K562 (cell line): ENCODE results near the gene ZNF541. TPM values are rescaled to one million over a fixed set of nuclear protein-coding genes. Genes with fewer than 3 reads are reported as not detected.

Experiments used
- ATAC-seq: fragments of 200-7000 bp; cut with Tn5 transposase; 3 replicates; pipeline ENCODE4 v1.9.1; 2020; ENCODE audit warnings: moderate library complexity
- BruUV-seq: library from RNA; stranded (reverse); fragments of 400-500 nt; replicated peaks from 2 replicates; lab custom pipeline; 2021; lab: Mats Ljungman, UMichigan
- CTCF ChIA-PET: fragments of 300-600 bp; formaldehyde crosslinking; extraction: SDS; loops from one replicate; lab custom pipeline; 2021; ENCODE audit warnings: low intra/inter-chr PET ratio; lab: Yijun Ruan, JAX
- POLR2A ChIA-PET: fragments of 300-600, 350-650 bp; sonication (Branson Sonifier 250); formaldehyde crosslinking; extraction: SDS; loops from one replicate; lab custom pipeline; 2021; ENCODE audit warnings: antibody characterized with exemption, inconsistent platforms; lab: Yijun Ruan, JAX
- DNase-seq, 4 experiments: peaks; one replicate each; pipeline versions ENCODE4 v3.0.0 to v3.0.0-alpha.2; 2011 to 2018; ENCODE audit warnings: low spot score in 3 of 4, mixed read lengths in 3 of 4; ENCODE audit errors: extremely low read depth in 1 of 4
- FAIRE-seq: peaks from 2 replicates; lab custom pipeline; 2011; peaks lifted over from hg19 to GRCh38; lab: Jason Lieb, UNC
- H2AFZ ChIP-seq: 2 replicates; pipeline ENCODE4 v1.6.0; 2011; ENCODE audit warnings: low read depth, low read length, control low read depth, inconsistent platforms
- H3K27ac ChIP-seq: fragments of 200-600 bp; 3 replicates; pipeline ENCODE4 v1.8.0; 2011; ENCODE audit warnings: low read depth, mild to moderate bottlenecking, control low read depth, inconsistent platforms, low read length, moderate library complexity, mixed read lengths; ENCODE audit errors: extremely low read depth
- H3K27me3 ChIP-seq, 2 experiments: fragments of 300-600 bp in 1 of 2; 2 replicates in 1 of 2; 3 replicates in 1 of 2; pipeline versions ENCODE4 v1.6.0 to v1.8.0; 2011; ENCODE audit warnings: inconsistent platforms in 2 of 2, low read length in 2 of 2, mild to moderate bottlenecking in 1 of 2, mixed read lengths in 1 of 2, moderate library complexity in 1 of 2; ENCODE audit not compliant: control insufficient read depth in 2 of 2, insufficient read depth in 2 of 2
- H3K36me3 ChIP-seq: fragments of 300-600 bp; 3 replicates; pipeline ENCODE4 v1.8.0; 2011; ENCODE audit warnings: mild to moderate bottlenecking, low read length, inconsistent platforms; ENCODE audit not compliant: control insufficient read depth, insufficient read depth
- H3K4me1 ChIP-seq, 2 experiments: fragments of 200-600 bp in 1 of 2; replicated peaks in 1 of 2; 2 replicates in 1 of 2; 3 replicates in 1 of 2; pipeline versions ENCODE4 v1.5.1 to v1.8.0; 2011; ENCODE audit warnings: inconsistent platforms in 2 of 2, low read length in 2 of 2, mild to moderate bottlenecking in 1 of 2, mixed read lengths in 1 of 2, moderate library complexity in 1 of 2; ENCODE audit not compliant: control insufficient read depth in 2 of 2, insufficient read depth in 2 of 2
- H3K4me2 ChIP-seq: 2 replicates; pipeline ENCODE4 v1.6.1; 2011; ENCODE audit warnings: low read length, control low read depth, inconsistent platforms, mixed read lengths; ENCODE audit not compliant: insufficient read depth
- H3K4me3 ChIP-seq: fragments of 200-600 bp; sonication (generic), shearing (Covaris generic); 2 replicates; pipeline ENCODE4 v1.5.1; 2016; ENCODE audit warnings: control low read depth, inconsistent platforms
- H3K79me2 ChIP-seq: fragments of 200-600 bp; 3 replicates; pipeline ENCODE4 v1.8.0; 2011; ENCODE audit warnings: low read length, inconsistent platforms; ENCODE audit not compliant: control insufficient read depth, insufficient read depth
- H3K9ac ChIP-seq, 2 experiments: 2 replicates each; pipeline versions ENCODE4 v1.6.0 to v1.6.1; 2011; ENCODE audit warnings: low read depth in 2 of 2, low read length in 2 of 2, control low read depth in 1 of 2, inconsistent platforms in 1 of 2, mild to moderate bottlenecking in 1 of 2, mixed read lengths in 1 of 2; ENCODE audit not compliant: insufficient read depth in 1 of 2
- H3K9me1 ChIP-seq: one replicate; pipeline ENCODE4 v1.6.0; 2011; ENCODE audit warnings: inconsistent platforms, mild to moderate bottlenecking, low read length, moderate library complexity; ENCODE audit not compliant: control insufficient read depth, insufficient read depth
- H3K9me3 ChIP-seq: replicated peaks from 2 replicates; pipeline ENCODE4 v1.5.1; 2011; ENCODE audit warnings: low read depth, low read length, inconsistent platforms; ENCODE audit not compliant: control insufficient read depth, insufficient read depth
- H4K20me1 ChIP-seq: replicated peaks from 2 replicates; pipeline ENCODE4 v1.6.1; 2011; ENCODE audit warnings: low read length, inconsistent platforms, mixed read lengths; ENCODE audit not compliant: control insufficient read depth, insufficient read depth
- DNMT1 ChIP-seq: fragments of 450-650 bp; IDR thresholded peaks from 2 replicates; pipeline ENCODE4 v1.6.1; 2016; ENCODE audit warnings: antibody characterized with exemption, mild to moderate bottlenecking
- ELF4 ChIP-seq: fragments of 450-650 bp; formaldehyde crosslinking; IDR thresholded peaks from 2 replicates; pipeline ENCODE4 v1.4.0; 2022; ENCODE audit warnings: missing genetic modification characterization
- FOS ChIP-seq: IDR thresholded peaks from 3 replicates; pipeline ENCODE4 v1.6.1; 2011; ENCODE audit not compliant: insufficient read length; ENCODE audit errors: extremely low read depth
- HSF4 ChIP-seq: fragments of 250-450 bp; sonication (Bioruptor Pico); IDR thresholded peaks from 2 replicates; pipeline ENCODE4 v2.1.2; 2022; ENCODE audit warnings: mild to moderate bottlenecking, moderate library complexity, borderline replicate concordance
- KLF6 ChIP-seq: fragments of 250-450 bp; sonication (Bioruptor Pico); IDR thresholded peaks from 2 replicates; pipeline ENCODE4 v1.4.0; 2020; ENCODE audit warnings: mild to moderate bottlenecking, moderate library complexity, borderline replicate concordance
- L3MBTL2 ChIP-seq: fragments of 450-650 bp; IDR thresholded peaks from 2 replicates; pipeline ENCODE4 v1.6.1; 2016; ENCODE audit warnings: mild to moderate bottlenecking, moderate library complexity
- MIER1 ChIP-seq: fragments of 450-650 bp; IDR thresholded peaks from 2 replicates; pipeline ENCODE4 v1.6.1; 2016; ENCODE audit warnings: antibody characterized with exemption, mild to moderate bottlenecking, low read depth
- NEUROD1 ChIP-seq: fragments of 150-350 bp; IDR thresholded peaks from 2 replicates; pipeline ENCODE4 v1.6.1; 2014; ENCODE audit warnings: borderline replicate concordance, low read length, low read depth; ENCODE audit not compliant: partially characterized antibody
- NFYB ChIP-seq: IDR thresholded peaks from 2 replicates; pipeline ENCODE4 v1.6.1; 2011; ENCODE audit warnings: mild to moderate bottlenecking, moderate library complexity; ENCODE audit not compliant: insufficient read length; ENCODE audit errors: extremely low read depth
- PML ChIP-seq: IDR thresholded peaks from 2 replicates; pipeline ENCODE4 v1.6.1; 2012; ENCODE audit warnings: low read length, inconsistent platforms
- PPARD ChIP-seq: fragments of 250-450 bp; sonication (Bioruptor Pico); IDR thresholded peaks from 2 replicates; pipeline ENCODE4 v1.8.0; 2022; ENCODE audit warnings: inconsistent platforms, mild to moderate bottlenecking, moderate library complexity
- PRMT5 ChIP-seq: sonication (generic); formaldehyde crosslinking; IDR thresholded peaks from 2 replicates; pipeline ENCODE4 v1.5.0; 2020; ENCODE audit warnings: missing genetic modification reagents
- STAT5B ChIP-seq: fragments of 250-450 bp; sonication (Bioruptor Pico); IDR thresholded peaks from 2 replicates; pipeline ENCODE4 v1.8.0; 2021; ENCODE audit warnings: mild to moderate bottlenecking, inconsistent platforms
- ZC3H11A ChIP-seq: IDR thresholded peaks from 2 replicates; pipeline ENCODE4 v1.6.1; 2012; ENCODE audit warnings: low read depth, low read length, improper control_type of control experiment
- ZNF165 ChIP-seq: fragments of 250-450 bp; sonication (Bioruptor Pico); IDR thresholded peaks from 2 replicates; pipeline ENCODE4 v1.4.0; 2020; ENCODE audit warnings: borderline replicate concordance
- ZNF436 ChIP-seq: fragments of 250-450, 450-650 bp; sonication (Bioruptor Pico); formaldehyde crosslinking; IDR thresholded peaks from 2 replicates; pipeline ENCODE4 v1.7.0; 2020; ENCODE audit warnings: mild to moderate bottlenecking
- WGBS: fragments of 100-300 bp; shearing (Covaris generic); methylation state at CpG from one replicate; pipeline ENCODE4 v1.1.6; 2016; ENCODE audit warnings: low coverage, mixed read lengths; ENCODE audit not compliant: insufficient coverage; ENCODE audit errors: missing lambda C conversion rate; 5-methylcytosine and 5-hydroxymethylcytosine counted together
- in situ Hi-C: fragments of 300-500 bp; cut with MboI; formaldehyde crosslinking; loops from 4 replicates; pipeline ENCODE4 v1.15.0; 2018; ENCODE audit warnings: inconsistent platforms, mixed read lengths
- intact Hi-C: fragments of 100-400 bp; cut with micrococcal nuclease; formaldehyde crosslinking; loops from 2 replicates; pipeline ENCODE4 v1.14.2; 2022
- polyA plus RNA-seq, 8 experiments: library from polyadenylated mRNA; depleted of rRNA in 4 of 8; stranded (reverse) in 5 of 8; unstranded in 3 of 8; fragments of >200 nt; fragmentation: Nextera tagmentation in 2 of 8; fragmentation: Illumina TruSeq in 1 of 8; extraction: Ambion mirVana in 2 of 8; extraction: Trizol in 1 of 8; gene quantifications; 2 replicates each; pipeline versions ENCODE4 v1.2.1 to v1.2.3, GENCODE V29; 2011 to 2014; ENCODE audit warnings: inconsistent platforms in 1 of 8, missing spikeins in 1 of 8
- total RNA-seq, 7 experiments: library from RNA; depleted of rRNA in 6 of 7; stranded (reverse); fragments of >200 nt in 6 of 7; fragmentation: Illumina TruSeq in 2 of 7; extraction: Trizol in 2 of 7; gene quantifications; 2 replicates each; pipeline versions ENCODE4 v1.2.1 to v1.2.3, GENCODE V29; 2011 to 2021; ENCODE audit warnings: low replicate concordance in 1 of 7
- TF ChIP-seq, protein P1 (sequence below): fragments of 200-800 bp; sonication (Bioruptor generic); IDR thresholded peaks from 2 replicates; pipeline ENCODE4 v1.6.1; 2016; ENCODE audit warnings: missing genetic modification characterization, missing compliant biosample characterization
- TF ChIP-seq, protein P2 (sequence below): fragments of 450-650 bp; IDR thresholded peaks from 2 replicates; pipeline ENCODE4 v1.6.1; 2017; ENCODE audit warnings: mild to moderate bottlenecking, moderate library complexity

ZNF541 gene
- total and polyA plus RNA-seq, 9 of the 15 experiments (the other 6 are each of a cell fraction or from before 2014, with no cell fraction given): 0.04 to 0.11 (median 0.05) TPM; not detected in 1

- TF ChIP-seq, protein P1, sequence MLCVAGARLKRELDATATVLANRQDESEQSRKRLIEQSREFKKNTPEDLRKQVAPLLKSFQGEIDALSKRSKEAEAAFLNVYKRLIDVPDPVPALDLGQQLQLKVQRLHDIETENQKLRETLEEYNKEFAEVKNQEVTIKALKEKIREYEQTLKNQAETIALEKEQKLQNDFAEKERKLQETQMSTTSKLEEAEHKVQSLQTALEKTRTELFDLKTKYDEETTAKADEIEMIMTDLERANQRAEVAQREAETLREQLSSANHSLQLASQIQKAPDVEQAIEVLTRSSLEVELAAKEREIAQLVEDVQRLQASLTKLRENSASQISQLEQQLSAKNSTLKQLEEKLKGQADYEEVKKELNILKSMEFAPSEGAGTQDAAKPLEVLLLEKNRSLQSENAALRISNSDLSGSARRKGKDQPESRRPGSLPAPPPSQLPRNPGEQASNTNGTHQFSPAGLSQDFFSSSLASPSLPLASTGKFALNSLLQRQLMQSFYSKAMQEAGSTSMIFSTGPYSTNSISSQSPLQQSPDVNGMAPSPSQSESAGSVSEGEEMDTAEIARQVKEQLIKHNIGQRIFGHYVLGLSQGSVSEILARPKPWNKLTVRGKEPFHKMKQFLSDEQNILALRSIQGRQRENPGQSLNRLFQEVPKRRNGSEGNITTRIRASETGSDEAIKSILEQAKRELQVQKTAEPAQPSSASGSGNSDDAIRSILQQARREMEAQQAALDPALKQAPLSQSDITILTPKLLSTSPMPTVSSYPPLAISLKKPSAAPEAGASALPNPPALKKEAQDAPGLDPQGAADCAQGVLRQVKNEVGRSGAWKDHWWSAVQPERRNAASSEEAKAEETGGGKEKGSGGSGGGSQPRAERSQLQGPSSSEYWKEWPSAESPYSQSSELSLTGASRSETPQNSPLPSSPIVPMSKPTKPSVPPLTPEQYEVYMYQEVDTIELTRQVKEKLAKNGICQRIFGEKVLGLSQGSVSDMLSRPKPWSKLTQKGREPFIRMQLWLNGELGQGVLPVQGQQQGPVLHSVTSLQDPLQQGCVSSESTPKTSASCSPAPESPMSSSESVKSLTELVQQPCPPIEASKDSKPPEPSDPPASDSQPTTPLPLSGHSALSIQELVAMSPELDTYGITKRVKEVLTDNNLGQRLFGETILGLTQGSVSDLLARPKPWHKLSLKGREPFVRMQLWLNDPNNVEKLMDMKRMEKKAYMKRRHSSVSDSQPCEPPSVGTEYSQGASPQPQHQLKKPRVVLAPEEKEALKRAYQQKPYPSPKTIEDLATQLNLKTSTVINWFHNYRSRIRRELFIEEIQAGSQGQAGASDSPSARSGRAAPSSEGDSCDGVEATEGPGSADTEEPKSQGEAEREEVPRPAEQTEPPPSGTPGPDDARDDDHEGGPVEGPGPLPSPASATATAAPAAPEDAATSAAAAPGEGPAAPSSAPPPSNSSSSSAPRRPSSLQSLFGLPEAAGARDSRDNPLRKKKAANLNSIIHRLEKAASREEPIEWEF (CRISPR knock-in tag): no peak
- TF ChIP-seq STAT5B (CRISPR knock-in tag) (no peak), KLF6 (no peak), NEUROD1 (no peak)
Observed at GRCh38 chr19:47544476-47544875, 28.5 kb downstream of the ZNF541 start (continued).

- H3K27ac ChIP-seq: no peak overlapping the region
- intact Hi-C loops (no loop called here), in situ Hi-C loops (no loop called here)
- H3K27me3 ChIP-seq: peaks cover 16 to 22% of the 10 kb centered on the region in 2 experiments
- H3K4me2 ChIP-seq: no peak overlapping the region
- no peaks in the 10 kb centered on the region for H3K9me1 ChIP-seq
- no peaks in the 10 kb centered on the region for H3K79me2 ChIP-seq
- POLR2A ChIA-PET: interaction anchor here (0.6 to 1.1 kb wide), 4 partner anchors 12 to 96 kb away, joined by 3 to 6 read pairs (median 4); no protein-coding TSS in a partner anchor
- no peaks in the 10 kb centered on the region for H4K20me1 ChIP-seq
- H3K4me3 ChIP-seq: no peak overlapping the region
- no peaks in the 10 kb centered on the region for H3K9me3 ChIP-seq
- BruUV-seq: no TSS peak
- H3K9ac ChIP-seq: no peak overlapping the region
- H2AFZ ChIP-seq: no peak overlapping the region
- peaks cover 3 to 27% of the 10 kb centered on the region in 2 experiments; a peak in 4 of 5 replicates for H3K4me1 ChIP-seq
- no peak for FAIRE-seq
- DNase-seq: no peak
- no peaks in the 10 kb centered on the region for H3K36me3 ChIP-seq
- CTCF ChIA-PET: no interaction called here
- no peak for ATAC-seq
- WGBS: 29% methylated on average over 15 of the region's 18 CpGs
- TF ChIP-seq ZC3H11A (no peak), DNMT1 (no peak), NFYB (no peak), PML (no peak), ELF4 (CRISPR knock-in tag) (no peak), ZNF436 (CRISPR knock-in tag) (no peak), FOS (no peak), L3MBTL2 (no peak), HSF4 (CRISPR knock-in tag) (no peak), ZNF165 (CRISPR knock-in tag) (no peak), MIER1 (no peak), PPARD (CRISPR knock-in tag) (no peak), PRMT5 (CRISPR knock-in tag) (no peak)
- TF ChIP-seq, protein P2, sequence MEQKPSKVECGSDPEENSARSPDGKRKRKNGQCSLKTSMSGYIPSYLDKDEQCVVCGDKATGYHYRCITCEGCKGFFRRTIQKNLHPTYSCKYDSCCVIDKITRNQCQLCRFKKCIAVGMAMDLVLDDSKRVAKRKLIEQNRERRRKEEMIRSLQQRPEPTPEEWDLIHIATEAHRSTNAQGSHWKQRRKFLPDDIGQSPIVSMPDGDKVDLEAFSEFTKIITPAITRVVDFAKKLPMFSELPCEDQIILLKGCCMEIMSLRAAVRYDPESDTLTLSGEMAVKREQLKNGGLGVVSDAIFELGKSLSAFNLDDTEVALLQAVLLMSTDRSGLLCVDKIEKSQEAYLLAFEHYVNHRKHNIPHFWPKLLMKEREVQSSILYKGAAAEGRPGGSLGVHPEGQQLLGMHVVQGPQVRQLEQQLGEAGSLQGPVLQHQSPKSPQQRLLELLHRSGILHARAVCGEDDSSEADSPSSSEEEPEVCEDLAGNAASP: no peak
Observed at GRCh38 chr19:47544075-47544474, 28.9 kb downstream of the ZNF541 start.
